GM12892 (cell line): ENCODE measurements around the gene ADD3.
"Not testable (repeated sequence)": the region's sequence is repeated elsewhere in the genome, so short reads cannot be mapped to it uniquely, and the experiment has no call there.

Experiments used
- DNase-seq: peaks from one replicate; pipeline ENCODE4 v3.0.0; 2011; ENCODE audit not compliant: insufficient read length
- FAIRE-seq: peaks from 2 replicates; lab custom pipeline; 2011; peaks lifted over from hg19 to GRCh38; lab: Jason Lieb, UNC
- POLR2A ChIP-seq: IDR thresholded peaks from 2 replicates; pipeline ENCODE4 v1.6.1; 2011; ENCODE audit warnings: low read depth, low read length, control low read depth
- POLR2AphosphoS5 ChIP-seq: IDR thresholded peaks from 2 replicates; pipeline ENCODE4 v1.6.1; 2011; ENCODE audit warnings: low read depth, low read length, control low read depth
- TAF1 ChIP-seq: IDR thresholded peaks from 2 replicates; pipeline ENCODE4 v1.6.1; 2011; ENCODE audit warnings: low read depth, mild to moderate bottlenecking, control low read depth, low read length, borderline replicate concordance

Gene ADD3

GRCh38 chr10:109979215-109979614, 28.6 kb upstream of the ADD3 start:
- FAIRE-seq (no peak), DNase-seq (no peak)
- TF ChIP-seq TAF1 (no peak), POLR2AphosphoS5 (no peak), POLR2A (no peak)

- FAIRE-seq = no peak
- DNase-seq = no peak
- no peak for TF ChIP-seq TAF1
- no peak for TF ChIP-seq POLR2A
Measured at GRCh38 chr10:109981650-109982049, 26.1 kb upstream of the ADD3 start.

GRCh38 chr10:109982123-109982522, 25.7 kb upstream of the ADD3 start:
- TF ChIP-seq POLR2A (no peak), TAF1 (no peak), POLR2AphosphoS5 (no peak)
- FAIRE-seq (no peak), DNase-seq (no peak)

GRCh38 chr10:109982812-109983211, 25.0 kb upstream of the ADD3 start:
- DNase-seq (no peak), FAIRE-seq (no peak)
- TF ChIP-seq POLR2AphosphoS5 (no peak), TAF1 (no peak), POLR2A (no peak)

GRCh38 chr10:109984013-109984412, 23.8 kb upstream of the ADD3 start:
- FAIRE-seq = no peak
- no peak for TF ChIP-seq POLR2A
- no peak for TF ChIP-seq POLR2AphosphoS5
- no peak for TF ChIP-seq TAF1
- DNase-seq = no peak

GRCh38 chr10:109985768-109986167, 22.0 kb upstream of the ADD3 start:
- DNase-seq, FAIRE-seq: not testable (repeated sequence)

- FAIRE-seq (no peak), DNase-seq (no peak)
- no peak for TF ChIP-seq POLR2AphosphoS5
- no peak for TF ChIP-seq TAF1
- TF ChIP-seq POLR2A = no peak
Measured at GRCh38 chr10:109987452-109988211, 20.2 kb upstream of the ADD3 start.

GRCh38 chr10:109988212-109988596, 19.6 kb upstream of the ADD3 start:
- TF ChIP-seq POLR2AphosphoS5 (no peak), TAF1 (no peak), POLR2A (no peak)
- FAIRE-seq (no peak), DNase-seq (no peak)

GRCh38 chr10:109991266-109991855, 16.4 kb upstream of the ADD3 start:
- no peak for DNase-seq
- no peak for TF ChIP-seq POLR2A
- TF ChIP-seq POLR2AphosphoS5 = no peak
- no peak for TF ChIP-seq TAF1
- no peak for FAIRE-seq

GRCh38 chr10:109992485-109992884, 15.3 kb upstream of the ADD3 start:
- FAIRE-seq (no peak), DNase-seq (no peak)
- TF ChIP-seq POLR2AphosphoS5 (no peak), POLR2A (no peak), TAF1 (no peak)

GRCh38 chr10:109993551-109994330, 14.0 kb upstream of the ADD3 start:
- DNase-seq = no peak
- no peak for FAIRE-seq
- TF ChIP-seq POLR2A = no peak
- TF ChIP-seq TAF1 = no peak
- TF ChIP-seq POLR2AphosphoS5 = no peak
